ENCODE data around the gene CETN3. TPM values are rescaled to one million over a fixed set of nuclear protein-coding genes. Genes with fewer than 3 reads are reported as not detected.

CETN3 gene
- total and polyA plus RNA-seq, 4 experiments from 2014 or later: 13.4 to 22.1 (median 18.3) TPM

Other genes with a start within 250 kb of the CETN3 start
- 10 to 100 TPM; 14.7 to 16.1 TPM for gene MBLAC2, start 65.0 kb upstream of the CETN3 start, total RNA-seq
- gene MBLAC2, start 65.0 kb upstream of the CETN3 start, polyA plus RNA-seq: 1 to 10 TPM; 1.9 to 4.9 TPM
- 1 to 10 TPM; 1.2 to 1.5 TPM for gene POLR3G, start 65.1 kb upstream of the CETN3 start, total RNA-seq
- gene POLR3G, start 65.1 kb upstream of the CETN3 start, polyA plus RNA-seq: 1 to 10 TPM; 1.4 to 2.2 TPM
- 10 to 100 TPM; 30.1 to 30.9 TPM for gene LYSMD3, start 119.8 kb upstream of the CETN3 start, total RNA-seq
- 10 to 100 TPM; 11.7 to 14.7 TPM for gene LYSMD3, start 119.8 kb upstream of the CETN3 start, polyA plus RNA-seq
- under 1 TPM; 0.09 to 0.22 TPM for gene ADGRV1, start 149.0 kb upstream of the CETN3 start, total RNA-seq
- gene ADGRV1, start 149.0 kb upstream of the CETN3 start, polyA plus RNA-seq: not detected

Measured in CD4-positive, alpha-beta memory T cell (primary cell).